Kidney epithelial cell (primary cell): Measurements from ENCODE around the gene ST6GALNAC3. TPM values are rescaled to one million over a fixed set of nuclear protein-coding genes. Genes with fewer than 3 reads are reported as not detected.
"Not testable (repeated sequence)": the region's sequence is repeated elsewhere in the genome, so short reads cannot be mapped to it uniquely, and the experiment has no call there.

Source experiments
- DNase-seq: peaks from one replicate; pipeline ENCODE4 v3.0.0-alpha.2; 2010; ENCODE audit warnings: low read depth
- H3K27me3 ChIP-seq: 2 replicates; pipeline ENCODE4 v1.6.0; 2011; ENCODE audit warnings: low read length; ENCODE audit not compliant: control insufficient read depth, insufficient read depth
- H3K36me3 ChIP-seq: 2 replicates; pipeline ENCODE4 v1.5.1; 2011; ENCODE audit warnings: low read length; ENCODE audit not compliant: control insufficient read depth, insufficient read depth
- H3K4me3 ChIP-seq: 2 replicates; pipeline ENCODE4 v1.5.1; 2011; ENCODE audit warnings: low read depth, mild to moderate bottlenecking, control low read depth, low read length
- total RNA-seq: library from RNA; depleted of rRNA; stranded (reverse); fragments of >200 nt; gene quantifications from 2 replicates; pipeline ENCODE4 v1.2.3, GENCODE V29; 2015
- TF ChIP-seq, protein P1 (sequence below): IDR thresholded peaks from 2 replicates; pipeline ENCODE4 v1.5.1; 2011; ENCODE audit warnings: mild to moderate bottlenecking, moderate library complexity, low read length, control low read depth, inconsistent platforms; ENCODE audit not compliant: insufficient read depth, poor library complexity, severe bottlenecking

ST6GALNAC3 gene
- total RNA-seq, 1 donor from 2014 or later: 4.1 TPM

DNA sequence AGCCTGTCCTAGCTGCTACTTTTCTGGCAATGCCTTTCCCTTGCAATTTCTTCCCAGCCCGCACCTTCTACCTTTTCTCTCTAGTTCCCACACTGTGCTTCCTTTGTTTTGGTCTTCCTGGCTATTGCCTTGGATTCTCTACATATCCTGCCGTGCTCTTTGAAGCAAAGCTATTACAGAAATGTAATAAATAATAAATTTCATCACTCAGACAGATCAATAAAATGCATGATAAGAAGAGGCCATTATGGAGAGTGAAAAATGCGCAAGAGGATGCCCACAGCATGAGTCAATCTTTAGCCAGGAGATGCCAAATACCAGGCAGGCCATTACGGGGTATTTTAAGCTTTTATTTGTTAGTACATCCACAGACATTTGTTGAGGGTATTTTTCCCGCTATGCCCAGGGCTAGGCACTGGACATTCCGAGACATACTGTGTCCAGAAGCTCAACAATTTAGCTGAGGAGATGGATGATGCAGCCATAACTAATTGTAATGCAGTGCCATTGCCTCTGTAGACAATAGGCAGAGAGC, 163.6 kb downstream of the ST6GALNAC3 start:
- H3K27me3 ChIP-seq: no peaks in the 10 kb centered on the region
- no peak for DNase-seq
- TF ChIP-seq, protein P1, sequence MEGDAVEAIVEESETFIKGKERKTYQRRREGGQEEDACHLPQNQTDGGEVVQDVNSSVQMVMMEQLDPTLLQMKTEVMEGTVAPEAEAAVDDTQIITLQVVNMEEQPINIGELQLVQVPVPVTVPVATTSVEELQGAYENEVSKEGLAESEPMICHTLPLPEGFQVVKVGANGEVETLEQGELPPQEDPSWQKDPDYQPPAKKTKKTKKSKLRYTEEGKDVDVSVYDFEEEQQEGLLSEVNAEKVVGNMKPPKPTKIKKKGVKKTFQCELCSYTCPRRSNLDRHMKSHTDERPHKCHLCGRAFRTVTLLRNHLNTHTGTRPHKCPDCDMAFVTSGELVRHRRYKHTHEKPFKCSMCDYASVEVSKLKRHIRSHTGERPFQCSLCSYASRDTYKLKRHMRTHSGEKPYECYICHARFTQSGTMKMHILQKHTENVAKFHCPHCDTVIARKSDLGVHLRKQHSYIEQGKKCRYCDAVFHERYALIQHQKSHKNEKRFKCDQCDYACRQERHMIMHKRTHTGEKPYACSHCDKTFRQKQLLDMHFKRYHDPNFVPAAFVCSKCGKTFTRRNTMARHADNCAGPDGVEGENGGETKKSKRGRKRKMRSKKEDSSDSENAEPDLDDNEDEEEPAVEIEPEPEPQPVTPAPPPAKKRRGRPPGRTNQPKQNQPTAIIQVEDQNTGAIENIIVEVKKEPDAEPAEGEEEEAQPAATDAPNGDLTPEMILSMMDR: no peak
- no peaks in the 10 kb centered on the region for H3K36me3 ChIP-seq
- no peak overlapping the region for H3K4me3 ChIP-seq

DNA sequence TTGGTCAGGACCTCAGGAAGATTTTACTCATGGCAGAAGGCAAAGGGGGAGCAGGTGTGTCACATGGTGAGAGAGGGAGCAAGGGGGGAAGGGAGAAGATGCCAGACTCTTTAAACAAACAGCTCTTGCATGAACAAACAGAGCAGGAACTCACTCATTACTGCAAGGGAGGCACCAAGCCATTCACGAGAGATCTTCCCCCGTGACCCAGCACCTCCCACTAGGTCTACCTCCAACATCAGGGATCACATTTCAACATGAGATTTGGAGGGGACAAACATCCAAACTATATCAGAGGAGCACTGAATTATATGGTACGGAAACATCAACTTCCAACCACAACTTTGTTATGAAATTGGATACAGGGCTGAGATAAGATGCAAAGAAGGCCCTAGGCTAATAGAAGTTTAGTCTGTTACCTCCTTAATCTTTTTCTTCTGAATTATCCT, 164.9 kb downstream of the ST6GALNAC3 start:
- TF ChIP-seq, protein P1: no peak
- no peak for DNase-seq
- H3K27me3 ChIP-seq: no peaks in the 10 kb centered on the region
- no peak overlapping the region for H3K4me3 ChIP-seq
- no peaks in the 10 kb centered on the region for H3K36me3 ChIP-seq

DNA sequence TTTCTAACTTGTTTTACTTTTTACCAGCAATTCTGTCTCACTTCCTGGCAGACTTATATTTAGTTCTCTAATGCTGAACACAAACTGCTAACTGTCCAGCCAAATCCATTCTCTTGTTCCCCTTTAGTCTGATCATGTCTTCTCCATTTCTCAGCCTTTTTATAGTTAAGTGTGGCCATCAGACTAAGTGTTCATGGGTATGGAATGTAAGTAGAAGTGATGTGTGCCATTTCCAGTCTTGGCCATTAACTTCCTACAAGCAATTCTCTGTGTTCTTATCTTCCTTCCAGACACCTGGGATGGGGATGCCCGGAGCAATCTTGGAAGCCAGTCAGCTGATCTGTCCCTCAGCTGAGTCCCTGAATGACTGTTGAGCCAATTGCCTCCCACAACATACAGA, 165.8 kb downstream of the ST6GALNAC3 start:
- Histone ChIP-seq H3K36me3 (no peaks in the 10 kb centered on the region), H3K27me3 (no peaks in the 10 kb centered on the region), H3K4me3 (no peak overlapping the region)
- DNase-seq: no peak
- TF ChIP-seq, protein P1: no peak

DNA sequence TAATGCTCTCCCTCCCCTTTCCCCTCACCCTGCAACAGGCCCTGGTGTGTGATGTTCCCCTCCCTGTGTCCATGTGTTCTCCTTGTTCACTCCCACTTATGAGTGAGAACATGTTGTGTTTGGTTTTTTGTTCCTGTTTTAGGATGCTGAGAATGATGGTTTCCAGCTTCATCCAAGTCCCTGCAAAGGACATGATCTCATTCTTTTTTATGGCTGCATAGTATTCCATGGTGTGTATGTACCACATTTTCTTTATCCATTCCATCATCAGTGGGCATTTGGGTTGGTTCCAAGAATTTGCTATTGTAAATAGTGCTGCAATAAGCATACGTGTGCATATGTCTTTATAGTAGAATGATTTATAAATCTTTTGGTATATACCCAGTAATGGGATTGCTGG, 168.0 kb downstream of the ST6GALNAC3 start:
- not testable (repeated sequence) for DNase-seq, H3K27me3 ChIP-seq, H3K4me3 ChIP-seq, H3K36me3 ChIP-seq

DNA sequence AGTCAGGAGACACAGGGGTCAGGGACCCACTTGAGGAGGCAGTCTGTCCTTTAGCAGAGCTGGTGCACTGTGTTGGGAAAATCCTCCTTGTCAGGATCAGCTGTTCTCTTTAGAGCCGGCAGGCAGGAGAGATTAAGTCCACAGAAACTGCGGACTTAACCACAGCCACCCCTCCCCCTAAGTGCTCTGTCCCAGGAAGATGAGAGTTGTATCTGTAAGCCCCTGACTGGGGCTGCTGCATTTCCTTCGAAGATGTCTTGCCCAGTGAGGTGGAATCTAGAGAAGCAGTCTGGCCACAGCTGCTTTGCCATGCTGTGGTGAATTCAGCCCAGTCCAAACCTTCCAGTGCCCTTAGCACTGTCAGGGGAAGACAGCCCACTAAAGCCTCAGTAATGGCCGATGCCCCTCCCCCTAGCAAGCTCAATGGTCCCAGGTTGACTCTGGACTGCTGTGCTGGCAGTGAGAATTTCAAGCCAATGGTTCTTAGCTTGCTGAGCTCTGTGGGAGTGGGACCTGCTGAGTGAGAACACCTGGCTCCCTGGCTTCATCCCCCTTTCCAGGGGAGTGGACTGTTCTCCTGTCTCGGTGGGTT, 172.8 kb downstream of the ST6GALNAC3 start:
- Histone ChIP-seq H3K4me3 (no peak overlapping the region), H3K27me3 (no peaks in the 10 kb centered on the region), H3K36me3 (no peaks in the 10 kb centered on the region)
- TF ChIP-seq, protein P1: no peak
- DNase-seq: no peak

DNA sequence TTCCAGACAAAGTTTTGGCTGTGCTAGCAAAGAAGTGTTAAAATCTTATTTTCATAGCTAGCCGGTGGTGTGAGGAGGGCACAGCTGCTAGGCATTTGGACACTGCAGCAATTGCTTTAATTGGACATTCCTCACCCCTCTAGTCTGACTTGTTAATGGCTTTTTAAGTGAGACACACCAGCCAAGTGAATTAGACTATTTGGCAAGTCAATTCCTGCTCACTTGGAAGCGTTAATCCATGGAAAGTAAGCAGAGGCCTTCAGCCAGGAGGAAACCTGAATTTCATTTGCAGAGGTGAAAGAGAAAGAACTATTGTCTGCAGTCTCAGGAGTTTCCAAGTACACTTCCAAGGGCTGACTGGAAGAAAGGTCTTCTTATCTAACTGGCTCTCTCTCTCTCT, 175.7 kb downstream of the ST6GALNAC3 start:
- TF ChIP-seq, protein P1: no peak
- no peak for DNase-seq
- H3K36me3 ChIP-seq: no peaks in the 10 kb centered on the region
- H3K27me3 ChIP-seq: no peaks in the 10 kb centered on the region
- no peak overlapping the region for H3K4me3 ChIP-seq
